HEK293T (cell line): ENCODE results near the gene FAM13C.

Experiments used
- BHLHE40 ChIP-seq: fragments of 450-650 bp; IDR thresholded peaks from 2 replicates; pipeline ENCODE4 v1.6.1; 2016; ENCODE audit warnings: mild to moderate bottlenecking, moderate library complexity, borderline replicate concordance
- HDGF ChIP-seq: fragments of 450-650 bp; IDR thresholded peaks from 2 replicates; pipeline ENCODE4 v1.6.1; 2017; ENCODE audit warnings: antibody characterized with exemption, borderline replicate concordance
- NFRKB ChIP-seq: fragments of 450-650 bp; IDR thresholded peaks from 2 replicates; pipeline ENCODE4 v1.6.1; 2016; ENCODE audit warnings: mild to moderate bottlenecking, moderate library complexity
- PKNOX1 ChIP-seq: fragments of 450-650 bp; IDR thresholded peaks from 2 replicates; pipeline ENCODE4 v1.6.1; 2016
- SP1 ChIP-seq: fragments of 450-650 bp; IDR thresholded peaks from 2 replicates; pipeline ENCODE4 v1.6.1; 2017
- SUZ12 ChIP-seq: fragments of 450-650 bp; IDR thresholded peaks from 2 replicates; pipeline ENCODE4 v1.6.1; 2016; ENCODE audit warnings: mild to moderate bottlenecking
- TARDBP ChIP-seq: fragments of 450-650 bp; IDR thresholded peaks from 2 replicates; pipeline ENCODE4 v1.6.1; 2016

GRCh38 chr10:59342723-59343122, 19.6 kb downstream of the FAM13C start:
- TF ChIP-seq HDGF (no peak), BHLHE40 (no peak), SP1 (no peak), PKNOX1 (no peak), NFRKB (no peak), TARDBP (no peak), SUZ12 (no peak)
